ENCODE data around the gene SLC13A5.

DNA sequence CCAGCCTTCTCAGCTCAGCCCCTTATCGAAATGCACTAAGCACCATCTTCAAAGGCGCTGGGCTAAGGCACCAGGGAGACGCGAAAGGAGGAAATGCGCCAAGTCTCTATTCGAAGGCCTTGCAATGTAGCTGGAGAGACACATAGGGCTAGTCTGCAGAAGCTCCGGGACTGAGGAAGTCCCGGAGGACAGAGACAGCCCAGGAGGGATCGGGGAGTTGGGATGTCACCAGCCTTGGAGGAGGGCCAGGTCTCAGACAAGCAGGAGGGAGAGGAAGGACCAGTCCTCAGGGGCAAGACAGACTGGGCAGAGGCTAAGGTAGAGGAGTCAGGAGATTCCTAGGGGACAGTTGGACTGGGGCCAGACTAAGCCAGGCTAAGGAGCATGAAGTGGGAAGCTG lies 53.1 kb downstream of the SLC13A5 start:
- TF ChIP-seq POLR2A (IDR thresholded peaks at IDR 0.05; ENCODE audit: low read depth, low read length): no peak
- no peak for TF ChIP-seq TAF1 (IDR thresholded peaks at IDR 0.05; ENCODE audit: borderline replicate concordance, low read depth, low read length)
- no peak for TF ChIP-seq POLR2AphosphoS5 (IDR thresholded peaks at IDR 0.05; ENCODE audit: low read depth, low read length)

Data from GM12892 (cell line).